Endothelial cell of umbilical vein (primary cell): ENCODE results near the gene RASSF10. TPM values are rescaled to one million over a fixed set of nuclear protein-coding genes. Genes with fewer than 3 reads are reported as not detected.

Experiments
- BruUV-seq: library from RNA; stranded (reverse); fragments of 400-500 nt; replicated peaks from 2 replicates; lab custom pipeline; 2021; lab: Mats Ljungman, UMichigan
- CTCF ChIA-PET: fragments of 300-600, 350-600 bp; sonication (Branson Sonifier 250); formaldehyde crosslinking; loops from one replicate; lab custom pipeline; 2021; ENCODE audit warnings: antibody characterized with exemption, inconsistent platforms; lab: Charles Lee
- POLR2A ChIA-PET: fragments of 300-600, 350-600 bp; sonication (Branson Sonifier 250); formaldehyde crosslinking; loops from one replicate; lab custom pipeline; 2021; ENCODE audit warnings: antibody characterized with exemption, inconsistent platforms; lab: Charles Lee
- DNase-seq: peaks from one replicate; pipeline ENCODE4 v3.0.0-alpha.2; 2011; ENCODE audit warnings: low read depth, low spot score
- FAIRE-seq: peaks from 2 replicates; lab custom pipeline; 2011; peaks lifted over from hg19 to GRCh38; lab: Jason Lieb, UNC
- H2AFZ ChIP-seq: 2 replicates; pipeline ENCODE4 v1.6.0; 2012; ENCODE audit warnings: low read depth, low read length, control low read depth, inconsistent platforms
- H3K27ac ChIP-seq: 2 replicates; pipeline ENCODE4 v1.5.1; 2011; ENCODE audit warnings: low read depth, mild to moderate bottlenecking, control low read depth, low read length, moderate library complexity; ENCODE audit not compliant: insufficient read depth
- H3K27me3 ChIP-seq, 2 experiments: 2 replicates each; pipeline versions ENCODE4 v1.6.0 to v1.6.1; 2011; ENCODE audit warnings: low read length in 2 of 2, mixed read lengths in 1 of 2; ENCODE audit not compliant: control insufficient read depth in 2 of 2, insufficient read depth in 2 of 2
- H3K36me3 ChIP-seq, 2 experiments: 2 replicates in 1 of 2; 3 replicates in 1 of 2; pipeline ENCODE4 v1.5.1; 2011; ENCODE audit warnings: low read length in 2 of 2, mild to moderate bottlenecking in 1 of 2, moderate library complexity in 1 of 2; ENCODE audit not compliant: control insufficient read depth in 2 of 2, insufficient read depth in 2 of 2; ENCODE audit errors: extremely low read depth in 1 of 2
- H3K4me1 ChIP-seq: 3 replicates; pipeline ENCODE4 v1.5.1; 2011; ENCODE audit warnings: mild to moderate bottlenecking, low read length; ENCODE audit not compliant: control insufficient read depth, insufficient read depth; ENCODE audit errors: extremely low read depth
- H3K4me2 ChIP-seq: 2 replicates; pipeline ENCODE4 v1.6.1; 2011; ENCODE audit warnings: low read length, control low read depth, mixed read lengths; ENCODE audit not compliant: insufficient read depth
- H3K4me3 ChIP-seq, 3 experiments: fragments of 200-600 bp in 1 of 3; sonication (generic), shearing (Covaris generic) in 1 of 3; replicated peaks in 1 of 3; 2 replicates each; pipeline ENCODE4 v1.5.1; 2011 to 2016; ENCODE audit warnings: control low read depth in 3 of 3, low read length in 3 of 3, mild to moderate bottlenecking in 2 of 3, inconsistent platforms in 1 of 3, low read depth in 1 of 3, moderate library complexity in 1 of 3; ENCODE audit not compliant: insufficient read depth in 1 of 3
- H3K79me2 ChIP-seq: 2 replicates; pipeline ENCODE4 v1.6.0; 2012; ENCODE audit warnings: low read length, inconsistent platforms; ENCODE audit not compliant: control insufficient read depth, insufficient read depth
- H3K9ac ChIP-seq: replicated peaks from 2 replicates; pipeline ENCODE3; 2011; ENCODE audit warnings: low read length, control low read depth; ENCODE audit not compliant: insufficient read depth; ENCODE audit errors: extremely low read depth
- H3K9me1 ChIP-seq: replicated peaks from 3 replicates; pipeline ENCODE4 v1.6.0; 2011; ENCODE audit warnings: mild to moderate bottlenecking, low read length; ENCODE audit not compliant: control insufficient read depth, insufficient read depth; ENCODE audit errors: extremely low read depth
- H3K9me3 ChIP-seq: replicated peaks from 2 replicates; pipeline ENCODE4 v1.5.1; 2012; ENCODE audit warnings: low read length, inconsistent platforms; ENCODE audit not compliant: control insufficient read depth, insufficient read depth
- H4K20me1 ChIP-seq: replicated peaks from 2 replicates; pipeline ENCODE3; 2011; ENCODE audit warnings: mild to moderate bottlenecking, low read length; ENCODE audit not compliant: control insufficient read depth, insufficient read depth; ENCODE audit errors: extremely low read depth
- CTCF ChIP-seq, 2 donors: IDR thresholded peaks; 1 replicate in 1 of 2; 2 replicates in 1 of 2; pipeline ENCODE4 v1.5.1; 2011; ENCODE audit warnings: low read length in 2 of 2, mild to moderate bottlenecking in 2 of 2, moderate library complexity in 2 of 2, control low read depth in 1 of 2, inconsistent platforms in 1 of 2, low read depth in 1 of 2; ENCODE audit not compliant: insufficient read depth in 1 of 2; ENCODE audit errors: extremely low read depth in 1 of 2
- EZH2 ChIP-seq: IDR thresholded peaks from 2 replicates; pipeline ENCODE4 v1.6.1; 2012; ENCODE audit warnings: borderline replicate concordance, low read depth, mild to moderate bottlenecking, moderate library complexity, low read length, inconsistent platforms; ENCODE audit not compliant: severe bottlenecking
- FOS ChIP-seq: IDR thresholded peaks from 2 replicates; pipeline ENCODE4 v1.6.1; 2011; ENCODE audit warnings: mild to moderate bottlenecking, low read length, moderate library complexity, borderline replicate concordance; ENCODE audit not compliant: insufficient read depth
- GATA2 ChIP-seq: IDR thresholded peaks from 2 replicates; pipeline ENCODE4 v1.7.0; 2011; ENCODE audit warnings: low read depth, mild to moderate bottlenecking, moderate library complexity, mixed read lengths, low read length; ENCODE audit not compliant: insufficient read length, insufficient read depth
- JUN ChIP-seq: IDR thresholded peaks from 2 replicates; pipeline ENCODE4 v1.6.1; 2011; ENCODE audit warnings: borderline replicate concordance, low read depth; ENCODE audit not compliant: insufficient read length, insufficient read depth
- MAX ChIP-seq: IDR thresholded peaks from 2 replicates; pipeline ENCODE4 v1.6.1; 2011; ENCODE audit not compliant: insufficient read depth, insufficient read length
- MYC ChIP-seq: IDR thresholded peaks from one replicate; pipeline ENCODE4 v1.6.1; 2011; ENCODE audit warnings: mild to moderate bottlenecking, low read depth, low read length
- POLR2A ChIP-seq: IDR thresholded peaks from 2 replicates; pipeline ENCODE4 v1.6.1; 2012; ENCODE audit warnings: low read depth, mild to moderate bottlenecking, control low read depth, low read length
- POLR2AphosphoS5 ChIP-seq: IDR thresholded peaks from 2 replicates; pipeline ENCODE4 v1.6.1; 2012; ENCODE audit warnings: low read depth, mild to moderate bottlenecking, control low read depth, low read length, moderate library complexity; ENCODE audit not compliant: insufficient read depth
- dilution Hi-C: fragments of 300-500 bp; cut with MboI; formaldehyde crosslinking; loops from one replicate; pipeline ENCODE4 v1.15.0; 2019; ENCODE audit warnings: low sequenced_read_pairs; ENCODE audit not compliant: extremely low pct_ligation_motif_present
- intact Hi-C: fragments of 100-400 bp; cut with micrococcal nuclease; formaldehyde crosslinking; loops from one replicate; pipeline ENCODE4 v1.10.0; 2022
- polyA plus RNA-seq, 4 experiments: library from polyadenylated mRNA; depleted of rRNA in 3 of 4; stranded (reverse) in 3 of 4; unstranded in 1 of 4; fragments of >200 nt; gene quantifications; 2 replicates each; pipeline versions ENCODE4 v1.2.1 to v1.2.3, GENCODE V29; 2011 to 2012; ENCODE audit warnings: missing spikeins in 1 of 4
- total RNA-seq: library from RNA; stranded (reverse); gene quantifications from 2 replicates; pipeline ENCODE4 v1.2.3, GENCODE V29; 2021

RASSF10 gene
- total and polyA plus RNA-seq, 2 donors (not counting 3 experiments of a cell fraction or from before 2014, with no cell fraction given): 0.03 TPM; not detected in 1

DNA sequence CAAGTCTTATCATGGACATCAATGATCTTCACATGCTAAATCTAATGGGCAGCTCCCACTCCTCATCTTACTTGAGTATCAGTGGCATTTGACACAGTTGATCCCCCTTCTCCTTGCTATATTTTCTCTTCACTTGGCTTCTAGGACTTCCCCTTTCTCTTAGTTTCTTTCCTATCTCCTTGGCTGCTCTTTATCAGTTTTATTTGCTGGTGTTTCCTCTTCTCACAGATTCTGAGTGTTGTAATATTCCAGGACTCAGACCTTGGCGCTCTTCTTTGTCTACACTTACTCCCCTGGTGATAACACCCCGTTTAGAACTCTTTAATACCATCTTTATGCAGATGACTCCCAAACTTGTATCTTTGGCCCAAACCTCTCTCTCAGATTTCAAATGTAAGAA lies 33.9 kb upstream of the RASSF10 start:
- CTCF ChIA-PET: interaction anchor here (1.9 to 3.7 kb wide), 3 partner anchors 9 to 644 kb away, joined by 5 to 40 read pairs (median 6); no protein-coding TSS in a partner anchor
- intact Hi-C loops (no loop called here), dilution Hi-C loops (no loop called here)
- H3K4me3 ChIP-seq: no peak overlapping the region
- H3K9me1 ChIP-seq: no peaks in the 10 kb centered on the region
- no peak for DNase-seq
- no peak overlapping the region for H3K27ac ChIP-seq
- H3K4me1 ChIP-seq: no peaks in the 10 kb centered on the region
- H4K20me1 ChIP-seq: no peaks in the 10 kb centered on the region
- no peak overlapping the region for H2AFZ ChIP-seq
- no peak overlapping the region for H3K9ac ChIP-seq
- BruUV-seq: no TSS peak
- no peak for TF ChIP-seq JUN
- TF ChIP-seq FOS: no peak
- no peak for TF ChIP-seq GATA2
- TF ChIP-seq MYC: no peak
- no peak for TF ChIP-seq POLR2AphosphoS5
- no peak for TF ChIP-seq CTCF (IDR thresholded peaks at IDR 0.05; ENCODE audit: extremely low read depth in 1 of 2, insufficient read depth in 1 of 2, low read depth in 1 of 2, low read length in 2 of 2)
- TF ChIP-seq POLR2A: no peak
- no peak for TF ChIP-seq EZH2
- no peak for TF ChIP-seq MAX
- no peaks in the 10 kb centered on the region for H3K79me2 ChIP-seq
- POLR2A ChIA-PET: no interaction called here
- H3K4me2 ChIP-seq: no peak overlapping the region
- H3K36me3 ChIP-seq: no peaks in the 10 kb centered on the region
- no peaks in the 10 kb centered on the region for H3K9me3 ChIP-seq
- no peak for FAIRE-seq
- peaks cover 29 to 30% of the 10 kb centered on the region in 2 experiments for H3K27me3 ChIP-seq
